Endometrial microvascular endothelial cells (primary cell): ENCODE measurements around the gene WNK1. TPM values are rescaled to one million over a fixed set of nuclear protein-coding genes. Genes with fewer than 3 reads are reported as not detected.
"Not testable (repeated sequence)": the region's sequence is repeated elsewhere in the genome, so short reads cannot be mapped to it uniquely, and the experiment has no call there.

ENCODE experiments used
- in situ Hi-C: cut with HindIII; loops from 2 replicates; pipeline ENCODE4 v1.10.0; 2017; ENCODE audit warnings: low sequenced_read_pairs, low pct_unique_long_range_greater_than_20kb; ENCODE audit errors: inconsistent ontology term
- total RNA-seq: library from RNA; depleted of rRNA; stranded (reverse); fragments of >200 nt; gene quantifications from one replicate; pipeline ENCODE4 v1.2.3, GENCODE V29; 2015; ENCODE audit errors: inconsistent ontology term

The WNK1 gene
- total RNA-seq, 1 donor from 2014 or later: 74.3 TPM

DNA sequence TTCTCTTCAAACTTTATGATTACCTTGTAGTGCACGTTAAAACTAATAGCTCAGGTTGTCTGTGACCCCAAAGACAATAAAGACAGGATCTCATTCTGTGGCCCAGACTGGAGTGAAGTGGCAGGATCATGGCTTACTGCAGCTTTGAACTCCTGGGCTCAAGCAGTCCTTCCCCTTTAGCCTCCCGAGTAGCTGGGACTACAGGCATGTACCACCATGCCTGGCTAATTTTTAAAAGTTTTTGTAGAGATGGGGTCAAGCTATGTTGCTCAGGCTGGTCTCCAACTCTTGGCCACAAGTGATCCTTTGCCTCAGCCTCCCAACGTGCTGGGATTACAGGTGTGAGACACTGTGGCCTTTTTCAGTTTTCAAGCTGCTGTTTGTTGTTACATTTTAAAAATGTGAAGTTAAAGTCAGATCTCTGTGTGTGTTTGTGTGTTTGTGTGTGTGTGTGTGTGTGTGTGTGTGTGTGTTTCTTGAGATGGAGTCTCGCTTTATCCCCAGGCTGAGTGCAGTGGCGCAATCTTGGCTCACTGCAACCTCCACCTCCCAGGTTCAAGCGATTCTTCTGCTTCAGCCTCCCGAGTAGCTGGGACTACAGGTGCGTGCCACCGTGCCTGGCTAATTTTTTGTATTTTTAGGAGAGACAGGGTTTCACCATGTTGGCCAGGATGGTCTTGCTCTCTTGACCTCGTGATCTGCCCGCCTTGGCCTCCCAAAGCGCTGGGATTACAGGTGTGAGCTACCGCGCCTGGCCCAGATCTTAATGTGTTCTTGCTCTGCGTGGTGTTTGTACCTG lies 23.8 kb downstream of the WNK1 start:
- in situ Hi-C loops: not testable (repeated sequence)

DNA sequence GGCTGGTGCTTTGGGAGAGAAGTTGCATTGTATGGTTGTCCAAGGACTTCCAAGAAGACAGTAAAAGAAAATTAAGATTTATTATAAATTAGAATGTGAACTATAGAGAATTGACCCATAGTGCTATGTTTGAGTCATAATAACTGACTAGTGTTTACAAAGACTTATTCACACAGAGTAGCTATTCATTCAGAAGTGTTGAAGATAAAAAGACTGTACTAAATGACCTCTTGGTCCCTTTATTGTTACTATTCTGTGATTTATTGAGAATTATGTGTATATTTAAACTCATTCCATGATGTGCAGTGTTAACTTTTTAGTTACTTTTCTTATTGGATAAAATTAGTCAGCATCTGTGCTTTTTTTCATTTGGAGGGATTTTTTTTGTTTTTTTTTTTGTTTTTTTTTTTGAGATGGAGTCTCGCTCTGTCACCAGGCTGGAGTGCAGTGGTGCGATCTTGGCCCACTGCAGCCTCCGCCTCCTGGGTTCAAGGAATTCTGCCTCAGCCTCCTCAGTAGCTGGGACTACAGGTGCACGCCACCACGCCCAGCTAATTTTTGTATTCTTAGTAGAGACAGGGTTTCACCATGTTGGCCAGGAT lies 24.5 kb downstream of the WNK1 start:
- in situ Hi-C loops: not testable (repeated sequence)

DNA sequence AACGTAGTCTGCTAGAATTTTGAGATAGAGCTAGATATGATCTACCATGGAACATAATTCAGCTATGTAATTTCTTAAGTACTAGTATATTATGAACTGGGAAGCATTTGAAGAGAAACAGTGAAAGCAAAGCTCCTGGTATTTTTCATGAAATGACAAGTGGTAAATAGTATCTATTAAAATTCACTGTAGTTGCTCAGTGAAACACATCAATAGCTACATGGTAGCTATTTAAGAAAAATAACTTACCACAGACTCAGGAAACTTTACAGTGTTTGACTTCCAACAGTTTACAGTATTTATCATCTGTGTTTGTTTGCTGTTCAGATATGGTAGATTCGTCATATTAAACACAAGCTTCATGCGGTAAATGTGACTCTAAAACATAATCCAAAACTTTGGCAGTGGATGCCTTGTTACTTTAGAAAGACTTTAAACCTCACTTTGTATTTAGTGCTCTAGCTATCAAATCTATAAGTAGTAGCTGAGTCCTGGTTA lies 25.2 kb downstream of the WNK1 start:
- in situ Hi-C loops: no loop called here

DNA sequence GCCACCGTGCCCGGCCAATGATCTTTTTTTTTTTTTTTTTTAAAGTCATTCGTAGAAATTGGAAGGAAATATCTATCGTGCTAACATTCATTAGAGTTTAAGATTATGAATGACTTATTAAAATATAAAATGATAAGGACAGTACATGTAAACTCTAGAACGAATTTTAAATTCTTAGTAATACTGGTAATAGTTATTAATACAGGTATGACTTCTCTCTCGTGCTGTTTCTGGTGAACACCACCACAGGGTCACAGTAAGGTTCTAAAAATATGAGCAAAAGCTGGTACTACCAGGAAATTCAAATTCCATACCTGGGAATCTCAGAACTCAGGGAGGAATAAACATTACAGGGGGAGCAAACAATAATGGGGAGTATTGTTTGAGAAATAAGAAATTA lies 26.2 kb downstream of the WNK1 start:
- in situ Hi-C loops: no loop called here

GRCh38 chr12:779745-780734 lies 27.7 kb downstream of the WNK1 start:
- in situ Hi-C loops: no loop called here

- in situ Hi-C loops: no loop called here
Observed at GRCh38 chr12:780750-781379, 28.5 kb downstream of the WNK1 start.

- in situ Hi-C loops: no loop called here
Observed at GRCh38 chr12:785706-786105, 33.3 kb downstream of the WNK1 start.

DNA sequence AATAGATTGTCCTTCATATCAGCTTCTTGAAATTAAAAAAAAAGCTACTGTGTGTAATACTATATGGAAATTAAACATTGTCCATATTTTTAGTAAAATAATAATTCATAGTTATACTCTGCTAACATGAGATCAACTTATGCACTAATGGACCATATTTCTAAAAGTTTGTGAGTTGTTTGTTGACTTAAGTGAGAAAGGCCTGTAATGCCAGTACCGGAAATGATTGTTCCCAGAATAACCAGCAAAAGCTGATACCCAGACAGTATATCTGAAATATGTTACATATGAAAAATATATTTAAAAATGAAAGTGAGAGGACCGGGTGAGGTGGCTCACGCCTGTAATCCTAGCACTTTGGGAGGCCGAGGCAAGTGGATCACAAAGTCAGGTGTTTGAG lies 35.9 kb downstream of the WNK1 start:
- in situ Hi-C loops: no loop called here

GRCh38 chr12:788762-789161 lies 36.4 kb downstream of the WNK1 start:
- in situ Hi-C loops: not testable (repeated sequence)

DNA sequence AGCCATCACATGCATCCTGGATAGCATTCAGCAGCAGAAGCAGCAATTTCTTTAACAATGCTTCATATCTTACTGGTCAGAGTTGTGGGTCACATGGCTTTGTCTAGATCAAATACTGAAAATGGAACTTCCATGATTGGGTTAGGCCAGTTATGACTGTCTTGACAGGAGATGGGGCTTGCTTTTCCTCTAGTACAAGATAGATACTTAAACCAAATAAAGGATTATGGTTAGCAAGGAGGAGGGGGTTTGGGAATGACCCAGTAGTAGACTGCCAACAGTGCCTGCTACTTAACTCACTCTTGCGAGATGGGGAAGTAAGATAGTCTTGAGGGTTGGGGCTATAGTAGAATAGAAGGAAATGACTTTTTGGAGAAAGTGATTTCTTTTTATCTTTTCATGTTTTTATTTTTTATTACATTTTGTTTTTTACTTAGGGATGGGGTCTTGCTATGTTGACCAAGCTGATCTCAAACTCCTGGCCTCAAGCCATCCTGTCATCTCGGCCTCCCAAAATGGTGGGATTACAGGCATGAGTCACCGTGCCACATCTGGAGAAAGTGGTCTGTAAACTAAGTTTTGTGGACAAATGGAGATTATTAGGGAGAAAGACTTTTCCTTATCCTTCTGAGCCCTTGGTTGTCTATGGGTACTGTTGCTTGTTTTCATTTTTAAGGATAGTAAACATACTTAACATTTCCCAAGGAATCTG lies 37.6 kb downstream of the WNK1 start:
- in situ Hi-C loops: no loop called here

- in situ Hi-C loops: no loop called here
Observed at GRCh38 chr12:790608-791007, 38.2 kb downstream of the WNK1 start.

DNA sequence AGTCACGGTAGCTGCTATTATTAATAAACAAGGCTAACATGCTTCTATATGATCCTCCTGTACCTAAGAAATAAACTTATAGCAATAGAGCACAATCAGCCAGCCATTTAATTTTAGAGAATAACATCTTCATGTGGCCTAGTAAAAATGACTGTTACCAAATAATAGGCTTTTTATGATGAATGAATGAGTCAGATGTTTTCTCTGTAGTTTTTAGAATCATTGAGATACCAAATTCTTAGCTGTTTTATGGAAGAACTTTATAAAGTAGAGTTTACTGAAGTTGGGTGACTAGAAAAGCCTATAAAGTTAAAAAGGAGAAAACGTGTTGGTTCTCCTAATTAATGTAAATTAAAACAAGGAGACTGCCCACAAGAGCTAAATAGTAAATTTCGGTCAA lies 40.7 kb downstream of the WNK1 start:
- in situ Hi-C loops: no loop called here

DNA sequence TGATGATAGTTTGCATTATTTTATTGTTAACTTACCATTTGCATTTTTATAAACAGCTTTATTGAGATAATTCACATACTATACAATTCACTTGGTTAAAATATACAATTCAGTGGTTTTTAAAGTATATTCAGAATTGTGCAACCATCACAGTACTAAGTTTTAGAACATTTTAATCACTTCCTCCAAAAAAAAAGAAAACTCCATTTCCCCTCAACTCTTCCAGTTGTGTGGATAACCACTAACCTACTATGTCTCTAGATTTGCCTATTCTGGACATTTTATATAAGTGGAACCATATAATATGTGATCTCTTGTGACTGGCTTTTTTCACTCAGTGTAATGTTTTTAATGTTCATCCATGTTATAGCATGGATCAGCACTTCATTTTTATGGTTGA lies 41.3 kb downstream of the WNK1 start:
- in situ Hi-C loops: no loop called here

DNA sequence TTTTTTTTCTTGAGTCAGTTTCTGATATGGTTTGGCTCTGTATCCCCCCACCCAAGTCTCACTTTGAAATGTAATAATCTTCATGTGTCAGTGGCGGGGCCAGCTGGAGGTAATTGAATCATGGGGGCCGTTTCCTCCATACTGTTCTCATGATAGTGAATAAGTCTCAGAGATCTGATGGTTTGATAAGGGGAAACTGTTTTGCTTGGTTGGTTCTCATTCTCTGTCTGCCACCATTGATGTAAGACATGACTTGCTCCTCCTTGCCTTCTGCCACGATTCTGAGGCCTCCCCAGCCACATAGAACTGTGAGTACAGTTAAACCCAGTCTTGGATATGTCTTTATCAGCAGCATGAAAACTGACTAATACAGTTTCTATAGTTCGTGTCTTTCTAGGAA lies 42.9 kb downstream of the WNK1 start:
- in situ Hi-C loops: no loop called here

- in situ Hi-C loops: no loop called here
Observed at GRCh38 chr12:800401-800800, 48.0 kb downstream of the WNK1 start.

DNA sequence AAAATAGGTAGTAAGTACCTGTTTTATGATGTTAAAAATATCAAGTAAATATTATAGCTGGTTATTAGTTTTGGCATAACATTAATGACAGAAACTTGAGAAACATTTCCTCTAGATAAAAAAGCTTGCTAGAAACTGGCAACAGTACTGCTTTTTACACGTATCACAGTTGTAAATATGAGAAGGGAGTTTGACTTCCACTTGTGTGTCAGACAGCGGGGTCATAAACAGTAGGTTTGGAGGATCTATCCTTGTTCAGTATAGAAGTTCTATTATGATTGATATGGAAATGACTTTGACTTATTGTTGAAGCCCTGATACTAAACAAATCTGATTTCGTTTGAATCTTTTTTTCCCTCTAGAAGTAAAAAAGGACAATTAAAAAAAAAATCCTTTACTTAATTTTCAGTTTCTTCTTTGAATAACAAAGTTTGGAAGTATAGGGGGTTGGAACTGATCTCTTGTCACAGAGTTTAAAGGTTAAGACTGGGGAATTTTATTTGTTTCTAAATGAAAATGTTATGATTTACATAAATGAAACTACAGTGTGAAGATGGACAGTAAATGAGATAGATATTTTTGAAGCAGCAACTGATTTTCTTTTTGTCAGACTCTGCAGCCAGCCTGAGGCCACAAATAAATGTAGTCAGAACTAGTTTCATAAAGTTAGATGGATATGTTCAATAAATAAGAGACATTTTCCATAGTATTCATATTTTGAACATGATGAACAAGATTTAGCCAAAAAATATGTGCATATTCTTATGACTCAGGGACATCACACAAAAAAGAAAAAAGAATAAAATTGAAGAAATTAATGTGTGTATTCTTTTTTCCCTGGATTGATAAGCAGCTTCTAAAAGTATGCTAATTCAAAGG lies 50.1 kb downstream of the WNK1 start:
- in situ Hi-C loops: no loop called here

GRCh38 chr12:805022-805632 lies 52.7 kb downstream of the WNK1 start:
- in situ Hi-C loops: no loop called here
